Duodenal mucosa (tissue), 2 donors: ENCODE results near the gene BCKDK.
A peak's percentile ranks its signal among the peaks of the same experiment; 100 is the strongest.

Experiments
- H3K27ac ChIP-seq: one replicate; pipeline ENCODE4 v1.7.0; 2013; ENCODE audit warnings: low read depth, low read length
- H3K27me3 ChIP-seq, 2 donors: one replicate each; pipeline ENCODE4 v1.7.0; 2013; ENCODE audit warnings: low read length in 2 of 2, control low read depth in 1 of 2; ENCODE audit not compliant: insufficient read depth in 2 of 2, control insufficient read depth in 1 of 2
- H3K36me3 ChIP-seq, 2 donors: one replicate each; pipeline ENCODE4 v1.7.0; 2013; ENCODE audit warnings: low read length in 2 of 2, control low read depth in 1 of 2; ENCODE audit not compliant: insufficient read depth in 2 of 2, control insufficient read depth in 1 of 2
- H3K4me1 ChIP-seq, 2 donors: one replicate each; pipeline ENCODE4 v1.7.0; 2013; ENCODE audit warnings: low read length in 2 of 2, control low read depth in 1 of 2; ENCODE audit not compliant: insufficient read depth in 2 of 2, control insufficient read depth in 1 of 2
- H3K4me3 ChIP-seq, 2 donors: one replicate each; pipeline ENCODE4 v1.7.0; 2013; ENCODE audit warnings: low read length in 2 of 2, low read depth in 1 of 2
- H3K9ac ChIP-seq, 2 donors: one replicate each; pipeline ENCODE4 v1.7.0; 2013; ENCODE audit warnings: low read length in 2 of 2, low read depth in 1 of 2
- H3K9me3 ChIP-seq, 2 donors: one replicate each; pipeline ENCODE4 v1.7.0; 2013; ENCODE audit warnings: low read length in 2 of 2, control low read depth in 1 of 2; ENCODE audit not compliant: control insufficient read depth in 1 of 2

Gene BCKDK

GRCh38 chr16:31073142-31073969, 34.8 kb upstream of the BCKDK start:
- Histone ChIP-seq H3K27ac (peak overlapping the region; percentile 82), H3K4me3 (peak overlapping the region; percentile 100), H3K27me3 (no peaks in the 10 kb centered on the region), H3K9ac (peak overlapping the region; percentile 92 to 95), H3K9me3 (no peaks in the 10 kb centered on the region), H3K36me3 (peaks cover 22 to 24% of the 10 kb centered on the region in 2 donors), H3K4me1 (peaks cover 18 to 24% of the 10 kb centered on the region in 2 donors)

GRCh38 chr16:31073970-31074813, 34.0 kb upstream of the BCKDK start, which contains the start of the genes ZNF646 and ZNF668:
Gene ZNF646 (plus strand): TSS chr16:31074422. CDS start chr16:31076325, 1,903 bp downstream.
Gene ZNF668 (minus strand): TSS chr16:31074240. CDS start chr16:31064459, 9,781 bp downstream.
- peak within 1 kb of the TSS; percentile 92 to 95 for H3K9ac ChIP-seq
- H3K9me3 ChIP-seq, result no peaks in the 10 kb centered on the region
- peaks cover 18 to 24% of the 10 kb centered on the region in 2 donors for H3K4me1 ChIP-seq
- H3K36me3 ChIP-seq, result peaks cover 30 to 32% of the 10 kb centered on the region in 2 donors
- peak within 1 kb of the TSS; percentile 85 for H3K27ac ChIP-seq
- H3K27me3 ChIP-seq, result no peaks in the 10 kb centered on the region
- H3K4me3 ChIP-seq, result peak within 1 kb of the TSS; percentile 100

DNA sequence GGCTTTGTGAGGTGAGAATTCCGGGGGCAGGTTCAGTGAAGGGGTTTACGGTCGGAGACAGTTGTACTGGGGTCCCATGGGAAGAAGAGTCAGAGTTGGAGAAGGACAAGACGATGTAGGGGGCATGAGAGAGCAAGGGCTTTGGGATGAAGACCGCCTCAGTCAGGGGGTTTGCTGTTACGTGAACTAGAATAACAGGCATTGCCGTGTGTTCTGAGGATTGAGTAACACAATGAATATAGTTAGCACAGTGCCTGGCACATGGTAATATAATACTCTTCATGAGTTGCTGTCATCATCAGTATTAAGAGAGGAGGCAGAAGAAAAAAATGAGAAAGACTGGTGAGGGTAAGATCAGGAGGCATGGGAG, 33.4 kb upstream of the BCKDK start:
- Histone ChIP-seq H3K9me3 (no peaks in the 10 kb centered on the region), H3K27me3 (no peaks in the 10 kb centered on the region), H3K9ac (peak overlapping the region; percentile 92 to 95), H3K4me1 (peaks cover 18 to 24% of the 10 kb centered on the region in 2 donors), H3K36me3 (peaks cover 30 to 38% of the 10 kb centered on the region in 2 donors), H3K27ac (peak overlapping the region; percentile 85), H3K4me3 (peak overlapping the region; percentile 100)

DNA sequence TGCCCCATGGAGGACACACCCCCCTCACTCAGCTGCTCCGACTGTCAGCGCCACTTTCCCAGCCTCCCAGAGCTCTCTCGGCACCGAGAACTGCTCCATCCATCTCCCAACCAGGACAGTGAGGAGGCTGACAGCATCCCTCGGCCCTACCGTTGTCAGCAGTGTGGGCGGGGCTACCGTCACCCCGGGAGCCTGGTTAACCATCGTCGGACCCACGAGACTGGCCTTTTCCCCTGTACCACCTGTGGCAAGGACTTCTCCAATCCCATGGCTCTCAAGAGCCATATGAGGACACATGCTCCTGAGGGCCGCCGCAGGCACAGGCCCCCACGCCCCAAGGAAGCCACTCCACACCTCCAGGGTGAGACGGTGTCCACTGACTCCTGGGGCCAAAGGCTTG, 31.9 kb upstream of the BCKDK start:
- no peak overlapping the region for H3K4me3 ChIP-seq
- H3K36me3 ChIP-seq, result peaks cover 38 to 53% of the 10 kb centered on the region in 2 donors
- H3K9ac ChIP-seq, result no peak overlapping the region
- no peak overlapping the region for H3K27ac ChIP-seq
- no peaks in the 10 kb centered on the region for H3K27me3 ChIP-seq
- H3K4me1 ChIP-seq, result peaks cover 18 to 24% of the 10 kb centered on the region in 2 donors
- H3K9me3 ChIP-seq, result no peaks in the 10 kb centered on the region

GRCh38 chr16:31077024-31077423, 31.2 kb upstream of the BCKDK start:
- Histone ChIP-seq H3K9me3 (no peaks in the 10 kb centered on the region), H3K4me3 (no peak overlapping the region), H3K9ac (no peak overlapping the region), H3K4me1 (peaks cover 13 to 20% of the 10 kb centered on the region in 2 donors), H3K27ac (no peak overlapping the region), H3K36me3 (peaks cover 38 to 59% of the 10 kb centered on the region in 2 donors), H3K27me3 (no peaks in the 10 kb centered on the region)

DNA sequence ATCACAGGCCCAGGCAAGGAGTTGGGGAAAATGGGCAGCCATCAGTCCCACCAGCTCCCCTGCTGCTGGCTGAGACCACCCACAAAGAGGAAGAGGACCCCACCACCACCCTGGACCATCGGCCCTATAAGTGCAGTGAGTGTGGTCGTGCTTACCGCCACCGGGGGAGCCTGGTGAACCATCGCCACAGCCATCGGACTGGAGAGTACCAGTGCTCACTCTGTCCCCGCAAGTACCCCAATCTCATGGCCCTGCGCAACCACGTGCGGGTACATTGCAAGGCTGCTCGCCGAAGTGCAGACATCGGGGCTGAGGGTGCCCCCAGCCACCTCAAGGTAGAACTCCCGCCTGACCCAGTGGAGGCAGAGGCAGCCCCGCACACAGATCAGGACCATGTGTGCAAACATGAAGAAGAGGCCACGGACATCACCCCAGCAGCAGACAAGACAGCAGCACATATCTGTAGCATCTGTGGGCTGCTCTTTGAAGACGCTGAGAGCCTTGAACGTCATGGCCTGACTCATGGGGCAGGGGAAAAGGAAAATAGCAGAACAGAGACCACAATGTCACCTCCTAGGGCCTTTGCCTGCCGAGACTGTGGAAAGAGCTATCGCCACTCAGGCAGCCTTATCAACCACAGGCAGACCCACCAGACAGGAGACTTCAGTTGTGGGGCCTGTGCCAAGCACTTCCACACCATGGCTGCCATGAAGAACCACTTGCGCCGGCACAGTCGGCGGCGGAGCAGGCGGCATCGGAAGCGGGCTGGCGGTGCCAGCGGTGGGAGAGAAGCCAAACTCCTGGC, 30.4 kb upstream of the BCKDK start:
- Histone ChIP-seq H3K36me3 (peaks cover 38 to 62% of the 10 kb centered on the region in 2 donors), H3K9ac (no peak overlapping the region), H3K27ac (no peak overlapping the region), H3K4me1 (peaks cover 6 to 15% of the 10 kb centered on the region in 2 donors), H3K27me3 (no peaks in the 10 kb centered on the region), H3K4me3 (no peak overlapping the region), H3K9me3 (no peaks in the 10 kb centered on the region)

DNA sequence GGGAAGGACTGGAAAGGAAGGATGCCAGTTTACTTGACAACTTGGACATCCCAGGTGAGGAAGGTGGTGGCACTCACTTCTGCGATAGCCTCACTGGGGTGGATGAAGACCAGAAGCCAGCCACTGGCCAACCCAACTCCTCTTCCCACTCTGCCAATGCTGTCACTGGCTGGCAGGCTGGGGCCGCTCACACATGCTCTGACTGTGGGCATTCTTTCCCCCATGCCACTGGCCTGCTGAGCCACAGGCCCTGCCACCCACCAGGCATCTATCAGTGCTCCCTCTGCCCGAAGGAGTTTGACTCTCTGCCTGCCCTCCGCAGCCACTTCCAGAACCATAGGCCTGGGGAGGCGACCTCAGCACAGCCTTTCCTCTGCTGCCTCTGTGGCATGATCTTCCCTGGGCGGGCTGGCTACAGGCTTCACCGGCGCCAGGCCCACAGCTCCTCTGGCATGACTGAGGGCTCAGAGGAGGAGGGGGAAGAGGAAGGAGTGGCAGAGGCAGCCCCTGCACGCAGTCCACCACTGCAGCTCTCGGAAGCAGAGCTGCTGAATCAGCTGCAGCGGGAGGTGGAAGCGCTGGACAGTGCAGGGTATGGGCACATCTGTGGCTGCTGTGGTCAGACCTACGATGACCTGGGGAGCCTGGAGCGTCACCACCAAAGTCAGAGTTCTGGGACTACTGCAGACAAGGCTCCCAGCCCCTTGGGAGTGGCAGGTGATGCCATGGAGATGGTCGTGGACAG, 29.4 kb upstream of the BCKDK start:
- H3K9ac ChIP-seq, result no peak overlapping the region
- H3K9me3 ChIP-seq, result no peaks in the 10 kb centered on the region
- H3K4me3 ChIP-seq, result no peak overlapping the region
- no peak overlapping the region for H3K27ac ChIP-seq
- H3K27me3 ChIP-seq, result no peaks in the 10 kb centered on the region
- H3K36me3 ChIP-seq, result peaks cover 42 to 71% of the 10 kb centered on the region in 2 donors
- peaks cover 6 to 14% of the 10 kb centered on the region in 2 donors for H3K4me1 ChIP-seq

GRCh38 chr16:31079342-31079944, 28.7 kb upstream of the BCKDK start:
- H3K9me3 ChIP-seq, result no peaks in the 10 kb centered on the region
- no peaks in the 10 kb centered on the region for H3K27me3 ChIP-seq
- H3K4me3 ChIP-seq, result no peak overlapping the region
- H3K36me3 ChIP-seq, result peaks cover 42 to 77% of the 10 kb centered on the region in 2 donors
- H3K4me1 ChIP-seq, result peaks cover 6 to 14% of the 10 kb centered on the region in 2 donors
- no peak overlapping the region for H3K9ac ChIP-seq
- H3K27ac ChIP-seq, result no peak overlapping the region
